Bronchial epithelial cell (primary cell): ENCODE measurements around the gene KLHL26. TPM values are rescaled to one million over a fixed set of nuclear protein-coding genes. Genes with fewer than 3 reads are reported as not detected.
A peak's percentile ranks its signal among the peaks of the same experiment; 100 is the strongest.

Experiments
- DNase-seq: peaks from one replicate; pipeline ENCODE4 v3.0.0-alpha.2; 2010; ENCODE audit warnings: low read depth
- FAIRE-seq: peaks from 2 replicates; lab custom pipeline; 2011; peaks lifted over from hg19 to GRCh38; lab: Jason Lieb, UNC
- H3K27me3 ChIP-seq: 2 replicates; pipeline ENCODE4 v1.5.1; 2011; ENCODE audit warnings: low read length; ENCODE audit not compliant: control insufficient read depth, insufficient read depth
- H3K36me3 ChIP-seq: 2 replicates; pipeline ENCODE4 v1.5.1; 2011; ENCODE audit warnings: low read length; ENCODE audit not compliant: control insufficient read depth, insufficient read depth
- H3K4me3 ChIP-seq: 2 replicates; pipeline ENCODE4 v1.5.1; 2011; ENCODE audit warnings: mild to moderate bottlenecking, low read depth, low read length, control low read depth
- CTCF ChIP-seq: IDR thresholded peaks from 2 replicates; pipeline ENCODE4 v1.5.1; 2011; ENCODE audit warnings: mild to moderate bottlenecking, moderate library complexity, low read length, control low read depth, inconsistent platforms; ENCODE audit not compliant: insufficient read depth, severe bottlenecking
- total RNA-seq: library from RNA; depleted of rRNA; stranded (reverse); fragments of >200 nt; gene quantifications from 2 replicates; pipeline ENCODE4 v1.2.1, GENCODE V29; 2014

KLHL26 gene
- total RNA-seq, 1 donor from 2014 or later, result 3.2 TPM

DNA sequence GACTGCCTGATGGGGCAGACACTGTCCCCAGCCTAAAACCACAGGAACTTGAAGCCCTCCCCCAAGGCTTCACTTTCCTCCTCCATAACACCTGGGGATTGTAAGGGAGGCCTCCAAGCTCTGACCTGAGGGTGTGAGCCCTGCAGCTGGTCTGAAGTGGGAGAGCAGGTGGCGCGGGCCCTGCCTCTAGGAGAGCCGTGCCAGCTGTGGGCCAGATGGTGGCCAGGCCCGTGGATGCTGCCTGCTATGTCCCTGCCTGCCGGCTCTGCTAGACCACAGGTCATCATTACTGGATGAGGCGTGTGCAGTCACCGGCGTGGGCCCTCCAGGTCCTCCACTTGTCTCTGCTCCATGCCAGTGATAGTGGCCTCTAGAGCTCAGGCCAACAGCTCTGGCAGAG, 3.5 kb upstream of the KLHL26 start:
- no peaks in the 10 kb centered on the region for H3K36me3 ChIP-seq
- H3K27me3 ChIP-seq, result no peaks in the 10 kb centered on the region
- no peak for TF ChIP-seq CTCF
- no peak overlapping the region for H3K4me3 ChIP-seq
- FAIRE-seq (no peak), DNase-seq (no peak)

GRCh38 chr19:18634612-18635297, 2.1 kb upstream of the KLHL26 start:
- no peak for TF ChIP-seq CTCF
- H3K27me3 ChIP-seq, result no peaks in the 10 kb centered on the region
- DNase-seq, result peak; percentile 37
- no peak overlapping the region for H3K4me3 ChIP-seq
- FAIRE-seq, result peak; percentile 77
- H3K36me3 ChIP-seq, result no peaks in the 10 kb centered on the region

- H3K27me3 ChIP-seq, result no peaks in the 10 kb centered on the region
- no peak overlapping the region for H3K4me3 ChIP-seq
- FAIRE-seq (no peak), DNase-seq (no peak)
- TF ChIP-seq CTCF, result no peak
- H3K36me3 ChIP-seq, result no peaks in the 10 kb centered on the region
These were observed 1.0 kb upstream of the KLHL26 start for GRCh38 chr19:18635831-18636182.

DNA sequence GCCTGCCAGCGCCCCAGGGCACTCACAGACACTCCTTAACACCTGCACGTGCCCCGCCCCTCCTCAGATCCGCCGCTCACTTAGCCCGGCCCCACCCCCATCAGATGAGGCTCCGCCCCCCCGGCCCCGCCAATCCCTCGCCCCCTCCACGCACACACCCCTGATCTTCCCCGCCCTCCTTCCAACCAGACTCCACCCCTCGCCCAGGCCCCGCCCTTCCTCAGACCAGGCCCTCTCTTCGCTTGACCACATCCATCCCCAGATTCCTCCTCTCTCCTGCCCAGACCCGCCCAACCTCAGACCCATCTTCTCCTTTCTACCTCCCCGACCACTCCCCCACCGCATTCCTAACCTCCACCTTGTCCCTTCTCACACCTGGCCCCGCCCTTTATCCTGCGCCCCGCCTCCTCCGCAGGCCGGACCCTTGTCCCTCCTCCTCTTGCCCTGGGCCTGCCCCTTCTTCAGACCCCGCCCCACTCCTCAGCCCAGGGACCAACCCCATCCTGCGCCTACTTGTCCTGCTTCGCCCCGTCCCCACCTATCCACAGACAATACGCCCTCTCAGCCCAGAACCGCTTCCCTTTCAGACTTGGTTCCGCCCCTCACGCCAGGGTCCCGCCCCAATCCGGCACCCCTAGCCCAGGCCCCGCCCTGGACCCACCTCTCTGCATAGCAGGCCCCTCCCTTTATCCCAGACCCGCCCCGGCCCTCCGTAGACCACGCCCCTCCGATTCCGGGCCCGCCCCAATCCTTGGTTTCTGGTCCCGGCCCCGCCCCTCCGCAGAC, 452 bp upstream of the KLHL26 start:
- no peak for TF ChIP-seq CTCF
- H3K36me3 ChIP-seq, result no peaks in the 10 kb centered on the region
- H3K4me3 ChIP-seq, result peak overlapping the region; percentile 80
- FAIRE-seq (no peak), DNase-seq (peak; percentile 89)
- H3K27me3 ChIP-seq, result no peaks in the 10 kb centered on the region

DNA sequence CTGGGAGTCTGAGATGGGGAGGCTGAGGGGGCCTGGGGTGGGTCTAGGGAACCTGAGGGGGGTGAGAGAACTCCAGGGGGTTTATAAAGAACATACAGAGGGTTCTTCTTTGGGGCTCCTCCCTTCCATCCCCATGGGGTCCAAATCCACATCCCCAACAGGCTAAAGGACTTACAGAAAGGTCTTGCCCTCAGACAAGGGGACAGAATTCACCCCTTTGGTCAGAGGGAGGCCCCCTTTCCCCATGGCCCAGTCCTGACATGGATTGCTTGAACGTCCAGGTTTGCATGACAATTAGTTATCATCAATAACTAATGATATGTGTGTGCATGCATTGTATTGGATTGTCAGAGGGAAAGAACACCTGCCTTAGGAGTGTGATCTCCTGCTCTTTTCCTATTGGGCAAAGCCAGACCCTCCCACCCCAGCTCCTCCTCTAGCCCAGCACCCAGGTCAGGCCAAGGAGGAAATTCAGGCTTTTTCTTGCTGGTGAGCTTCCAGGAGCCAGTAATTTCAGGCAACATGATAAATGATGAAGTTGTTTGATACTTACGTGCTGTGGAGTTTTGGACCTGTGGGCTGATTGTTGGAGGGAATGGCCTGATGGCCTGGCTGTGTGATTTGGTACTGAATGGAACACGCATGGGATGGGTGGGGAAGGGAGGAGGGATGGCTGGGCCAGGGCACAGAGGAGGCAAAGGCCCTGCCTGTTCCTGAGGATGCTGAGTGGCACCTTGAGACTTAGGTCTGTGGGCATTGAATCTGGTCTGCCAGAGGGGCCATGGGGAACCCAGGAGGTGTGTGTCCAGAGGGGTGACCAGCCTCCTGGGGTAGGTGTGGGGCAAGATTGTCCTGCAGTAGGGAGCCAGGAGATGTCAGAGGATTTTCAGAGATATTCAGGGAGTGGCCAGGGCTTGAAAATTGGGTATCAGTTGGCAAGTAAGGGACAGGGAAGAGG, 1.1 kb downstream of the KLHL26 start:
- peak; percentile 24 for DNase-seq
- no peak for TF ChIP-seq CTCF
- H3K4me3 ChIP-seq, result peak overlapping the region; percentile 80
- no peak for FAIRE-seq
- H3K27me3 ChIP-seq, result no peaks in the 10 kb centered on the region
- no peaks in the 10 kb centered on the region for H3K36me3 ChIP-seq
